ENCODE measurements around the gene PACSIN2.
"Not testable (repeated sequence)": the region's sequence is repeated elsewhere in the genome, so short reads cannot be mapped to it uniquely, and the experiment has no call there.

Gene PACSIN2

DNA sequence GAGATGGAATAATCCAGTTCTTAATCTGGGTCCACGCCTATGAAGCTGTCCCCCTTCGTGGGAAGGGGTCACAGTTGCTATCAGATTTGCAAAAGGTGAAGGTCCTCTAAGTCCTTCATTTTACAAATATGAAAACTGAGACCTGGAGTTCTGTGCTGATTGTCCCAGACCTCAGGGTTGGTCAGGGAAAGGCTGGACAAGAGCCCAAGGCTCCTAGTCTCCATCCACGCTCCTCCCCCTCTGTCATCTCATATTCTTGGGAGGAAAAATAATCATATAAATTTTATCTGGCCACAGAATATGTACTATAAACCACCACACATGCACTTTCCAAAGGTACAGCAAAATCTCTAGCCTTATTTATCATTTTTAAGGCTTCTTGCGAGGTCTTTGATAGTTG, 5.5 kb downstream of the PACSIN2 start:
- no peak for DNase-seq

DNA sequence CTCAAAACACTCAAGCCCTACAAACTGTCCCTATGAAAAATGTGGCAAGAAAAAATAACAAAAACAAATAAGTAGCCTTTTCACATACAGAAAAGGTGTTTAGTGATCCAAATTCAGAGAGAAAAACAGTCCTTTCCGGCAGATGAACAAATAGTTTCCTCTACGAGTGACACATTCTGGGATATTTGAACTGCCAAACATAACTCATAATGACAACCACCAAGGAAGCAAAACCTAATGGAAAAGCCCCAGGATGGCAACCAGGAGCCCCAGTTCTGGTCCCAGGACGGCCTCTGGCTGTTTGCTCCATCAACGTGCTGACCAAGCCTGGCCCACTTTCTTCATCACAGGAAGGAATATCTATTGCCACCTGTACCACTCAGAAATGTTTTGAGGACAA, 6.0 kb downstream of the PACSIN2 start:
- no peak for DNase-seq

DNA sequence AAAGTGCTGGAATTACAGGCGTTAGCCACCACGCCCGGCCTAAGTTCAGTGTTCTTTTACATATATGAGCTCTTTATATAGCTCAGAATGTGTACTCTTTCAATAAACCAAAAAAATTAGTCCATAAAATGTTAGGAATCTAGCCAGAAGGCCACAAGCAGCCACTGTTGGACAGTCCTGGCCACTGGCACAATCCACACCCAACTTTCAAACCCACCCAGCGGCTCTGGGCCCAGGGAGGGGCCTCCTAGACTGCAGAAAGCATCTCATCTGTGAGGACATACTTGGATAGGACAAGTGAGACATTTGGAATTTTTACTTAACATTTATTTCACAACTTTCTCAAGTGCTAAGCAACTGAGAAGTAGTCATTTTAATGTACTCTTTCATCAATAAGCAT, 6.4 kb downstream of the PACSIN2 start:
- DNase-seq = no peak

- no peak for DNase-seq
Observed at GRCh38 chr22:43007519-43008102, 7.3 kb downstream of the PACSIN2 start.

DNA sequence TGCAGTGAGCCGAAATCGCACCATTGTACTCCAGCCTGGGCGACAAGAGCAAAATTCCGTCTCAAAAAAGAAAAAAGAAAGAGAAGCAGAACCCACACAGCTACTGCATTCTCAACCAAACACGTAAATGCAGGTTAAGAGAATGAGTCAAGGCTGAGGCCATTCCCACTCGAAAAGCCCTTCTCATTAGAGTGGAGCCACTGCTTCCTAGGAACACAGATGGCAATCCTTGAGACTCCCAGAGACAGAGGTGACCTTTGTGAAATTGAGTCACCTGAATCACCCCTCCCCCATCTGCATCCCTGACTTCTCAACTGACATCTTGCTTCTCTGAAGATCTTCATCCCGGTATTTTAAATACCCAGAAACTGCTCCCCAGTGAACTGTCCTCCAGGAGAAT, 8.2 kb downstream of the PACSIN2 start:
- no peak for DNase-seq

- DNase-seq = no peak
Observed at GRCh38 chr22:43006016-43006505, 8.9 kb downstream of the PACSIN2 start.

DNA sequence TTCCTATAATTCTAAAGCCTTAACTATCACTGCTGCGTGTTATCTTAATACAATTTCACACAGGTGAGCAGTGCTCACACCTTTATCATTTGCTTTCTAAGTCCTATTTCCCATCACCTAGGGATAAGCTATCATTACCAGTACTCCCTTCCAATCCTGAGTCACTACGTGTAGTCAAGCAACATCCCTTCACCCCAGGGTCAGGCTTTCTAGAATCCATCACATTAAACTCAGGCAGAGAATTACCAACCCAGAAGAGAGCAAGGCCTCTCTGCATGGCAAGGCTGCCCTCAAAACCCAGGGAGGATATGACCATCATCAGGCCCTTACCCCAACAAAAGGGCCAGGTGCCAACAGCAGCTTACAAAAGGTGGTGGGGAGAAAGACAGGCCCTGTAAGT, 9.8 kb downstream of the PACSIN2 start:
- no peak for DNase-seq

GRCh38 chr22:43004362-43005035, 10.4 kb downstream of the PACSIN2 start:
- DNase-seq = no peak

DNA sequence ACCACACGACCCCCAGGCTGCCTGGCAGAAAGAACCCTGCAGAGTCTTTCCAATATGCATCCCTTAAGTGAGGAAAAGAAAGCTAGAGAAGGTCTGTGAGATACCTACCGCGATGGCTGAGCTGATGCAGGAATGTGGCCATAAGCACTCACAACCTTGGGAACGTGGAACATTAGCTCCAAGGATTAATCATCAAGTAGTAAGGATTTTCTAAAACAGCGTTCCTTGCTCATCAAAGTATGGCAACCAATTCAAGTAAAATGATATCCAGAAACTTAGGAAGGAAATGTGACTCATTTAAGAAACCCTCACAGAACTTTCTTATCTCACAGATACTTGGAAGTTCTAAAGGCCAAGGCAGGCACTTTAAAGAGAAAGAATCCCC, 12.8 kb downstream of the PACSIN2 start:
- DNase-seq = no peak

GRCh38 chr22:43001271-43002201, 13.4 kb downstream of the PACSIN2 start:
- no peak for DNase-seq

DNA sequence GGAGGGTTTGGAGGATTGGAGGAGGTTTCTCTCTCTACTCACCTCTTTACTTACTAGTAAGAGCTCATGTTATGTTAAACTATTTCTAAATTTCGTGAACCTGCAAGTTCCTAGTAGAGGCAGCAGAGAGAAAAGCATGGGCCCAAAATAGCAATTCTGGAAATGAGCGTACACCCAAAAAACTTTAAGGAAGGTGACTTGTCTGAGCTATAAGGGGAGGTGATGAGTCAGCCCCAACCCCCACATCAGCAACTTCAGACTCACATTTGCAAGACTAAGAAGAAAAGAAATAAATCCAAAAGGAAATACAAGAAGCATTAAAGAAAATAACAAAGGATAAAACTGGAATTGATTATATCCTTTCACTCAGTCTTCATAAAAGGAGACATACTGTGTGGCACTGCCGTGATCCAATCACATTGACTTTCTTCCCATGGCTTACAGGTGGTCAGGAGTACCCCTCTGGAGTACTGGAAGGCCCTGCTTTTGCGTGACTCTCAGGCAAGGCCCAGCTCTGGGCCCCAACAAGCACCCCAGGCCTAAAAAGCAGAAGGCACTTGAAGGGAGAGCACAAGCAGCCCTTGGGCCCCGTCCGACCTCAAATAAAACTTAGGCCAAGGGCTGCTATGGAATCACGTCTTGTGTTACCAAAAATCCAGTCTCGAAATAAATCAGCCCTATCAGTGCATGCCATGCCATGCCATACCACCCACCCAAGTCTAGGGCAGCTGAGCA, 14.3 kb downstream of the PACSIN2 start:
- DNase-seq = no peak

DNA sequence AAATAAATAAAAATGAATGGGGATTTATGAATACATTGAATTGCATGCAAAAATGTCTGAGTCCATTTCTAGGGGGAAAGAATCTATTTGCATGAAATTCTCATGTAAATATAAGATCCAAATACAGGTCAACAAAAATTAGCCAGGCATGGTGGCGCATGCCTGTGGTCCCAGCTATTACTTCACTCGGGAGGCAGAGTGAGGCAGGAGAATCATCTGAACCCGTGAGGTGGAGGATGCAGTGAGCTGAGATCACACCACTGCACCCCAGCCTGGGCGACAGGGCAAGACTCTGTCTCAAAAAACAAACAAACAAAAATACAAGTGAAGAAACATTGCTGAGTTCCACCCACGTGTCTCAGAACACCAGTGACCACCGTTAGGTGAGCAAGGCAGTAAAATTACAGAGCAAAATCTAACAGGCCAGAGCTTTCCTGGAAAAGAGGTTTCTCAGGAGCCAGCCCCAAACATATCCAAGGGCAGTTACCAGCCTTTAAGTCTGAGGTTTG, 17.3 kb downstream of the PACSIN2 start:
- no peak for DNase-seq

GRCh38 chr22:42996646-42997365, 18.1 kb downstream of the PACSIN2 start:
- no peak for DNase-seq

GRCh38 chr22:42995654-42996053, 19.3 kb downstream of the PACSIN2 start:
- DNase-seq = not testable (repeated sequence)

GRCh38 chr22:42994917-42995562, 19.9 kb downstream of the PACSIN2 start:
- DNase-seq = peak; percentile 60

- no peak for DNase-seq
Observed at GRCh38 chr22:42994276-42994916, 20.6 kb downstream of the PACSIN2 start.

DNA sequence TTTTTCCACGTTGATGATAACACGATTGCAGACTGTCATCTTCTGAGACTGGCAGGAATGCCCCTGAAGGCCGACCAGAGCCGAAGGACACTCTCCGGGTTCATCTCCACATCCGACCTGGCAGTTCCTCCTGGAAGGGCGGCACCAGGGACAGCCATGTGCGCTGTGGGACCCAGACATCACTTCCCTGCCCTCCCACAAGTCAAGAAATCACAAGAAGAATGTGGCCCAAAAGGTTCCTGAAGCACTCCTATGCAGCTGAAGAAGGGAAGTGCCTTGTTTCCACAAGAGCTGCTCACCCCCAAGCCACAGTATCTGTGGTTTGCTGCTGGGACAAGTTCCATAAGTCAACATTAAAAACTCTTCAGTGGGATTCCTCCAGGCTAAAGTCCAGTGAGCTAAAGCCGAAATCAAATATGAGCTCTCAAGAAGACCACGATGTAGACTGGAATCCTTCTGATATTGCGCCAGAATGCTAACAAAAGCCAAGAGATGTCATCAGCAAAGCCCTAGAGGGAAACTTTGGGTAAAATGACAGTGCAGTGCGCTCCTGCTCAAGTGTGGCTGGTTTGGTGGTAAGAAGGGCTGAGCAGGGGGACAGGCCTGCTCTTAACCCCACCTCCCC, 21.2 kb downstream of the PACSIN2 start:
- DNase-seq = no peak

- no peak for DNase-seq
Observed at GRCh38 chr22:42992886-42993479, 22.0 kb downstream of the PACSIN2 start.

DNA sequence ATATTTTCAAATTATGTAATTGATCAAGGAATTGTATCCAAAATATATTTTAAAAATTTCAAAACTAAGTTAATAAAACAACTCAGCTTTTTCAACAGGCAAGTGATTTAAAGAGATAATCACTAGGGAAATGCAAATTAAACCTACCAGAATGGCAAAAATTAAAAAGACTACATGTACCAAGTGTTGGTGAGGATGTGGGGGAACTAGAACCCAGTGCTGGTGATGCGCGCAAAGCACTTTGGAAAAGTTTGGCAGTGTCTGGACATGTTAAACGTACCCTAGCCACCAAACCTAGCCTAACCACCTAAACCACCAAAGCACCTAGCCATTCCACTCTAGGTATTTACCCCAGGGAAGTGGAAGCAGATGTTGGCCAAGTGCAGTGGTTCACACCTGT, 22.9 kb downstream of the PACSIN2 start:
- no peak for DNase-seq

GRCh38 chr22:42991010-42991651, 23.8 kb downstream of the PACSIN2 start:
- no peak for DNase-seq
